Measurements from ENCODE around the gene EPHB1.

DNA sequence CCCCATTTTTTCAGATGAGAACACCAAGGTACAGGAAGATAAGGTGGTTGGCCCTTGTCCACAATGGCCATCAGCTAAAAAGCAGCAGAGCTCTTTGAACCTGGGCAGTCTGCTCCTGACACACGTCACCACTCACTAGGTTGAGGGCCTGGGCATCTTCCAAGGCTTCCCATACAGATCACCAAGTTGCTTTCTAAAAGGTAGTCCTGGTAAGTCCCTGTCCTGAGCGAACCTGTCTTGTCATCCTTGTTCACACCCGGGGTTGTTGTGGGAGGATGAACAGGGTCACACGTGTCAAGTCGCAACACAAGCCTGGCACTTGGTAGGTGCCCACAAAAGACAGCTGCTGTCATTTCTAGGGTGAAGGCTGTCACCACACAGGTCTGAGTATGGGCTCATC lies 260.4 kb downstream of the EPHB1 start:
- TF ChIP-seq, protein P1, sequence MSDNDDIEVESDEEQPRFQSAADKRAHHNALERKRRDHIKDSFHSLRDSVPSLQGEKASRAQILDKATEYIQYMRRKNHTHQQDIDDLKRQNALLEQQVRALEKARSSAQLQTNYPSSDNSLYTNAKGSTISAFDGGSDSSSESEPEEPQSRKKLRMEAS (IDR thresholded peaks at IDR 0.05; ENCODE audit: low read depth) = no peak
- no peak for TF ChIP-seq SMC3 (IDR thresholded peaks at IDR 0.05; ENCODE audit: low read depth, low read length)
- TF ChIP-seq, protein P2, sequence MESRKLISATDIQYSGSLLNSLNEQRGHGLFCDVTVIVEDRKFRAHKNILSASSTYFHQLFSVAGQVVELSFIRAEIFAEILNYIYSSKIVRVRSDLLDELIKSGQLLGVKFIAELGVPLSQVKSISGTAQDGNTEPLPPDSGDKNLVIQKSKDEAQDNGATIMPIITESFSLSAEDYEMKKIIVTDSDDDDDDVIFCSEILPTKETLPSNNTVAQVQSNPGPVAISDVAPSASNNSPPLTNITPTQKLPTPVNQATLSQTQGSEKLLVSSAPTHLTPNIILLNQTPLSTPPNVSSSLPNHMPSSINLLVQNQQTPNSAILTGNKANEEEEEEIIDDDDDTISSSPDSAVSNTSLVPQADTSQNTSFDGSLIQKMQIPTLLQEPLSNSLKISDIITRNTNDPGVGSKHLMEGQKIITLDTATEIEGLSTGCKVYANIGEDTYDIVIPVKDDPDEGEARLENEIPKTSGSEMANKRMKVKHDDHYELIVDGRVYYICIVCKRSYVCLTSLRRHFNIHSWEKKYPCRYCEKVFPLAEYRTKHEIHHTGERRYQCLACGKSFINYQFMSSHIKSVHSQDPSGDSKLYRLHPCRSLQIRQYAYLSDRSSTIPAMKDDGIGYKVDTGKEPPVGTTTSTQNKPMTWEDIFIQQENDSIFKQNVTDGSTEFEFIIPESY (IDR thresholded peaks at IDR 0.05; ENCODE audit: borderline replicate concordance, low read depth) = no peak
- no peak for TF ChIP-seq MEF2A (IDR thresholded peaks at IDR 0.05; ENCODE audit: borderline replicate concordance, low read depth)
- TF ChIP-seq, protein P3, sequence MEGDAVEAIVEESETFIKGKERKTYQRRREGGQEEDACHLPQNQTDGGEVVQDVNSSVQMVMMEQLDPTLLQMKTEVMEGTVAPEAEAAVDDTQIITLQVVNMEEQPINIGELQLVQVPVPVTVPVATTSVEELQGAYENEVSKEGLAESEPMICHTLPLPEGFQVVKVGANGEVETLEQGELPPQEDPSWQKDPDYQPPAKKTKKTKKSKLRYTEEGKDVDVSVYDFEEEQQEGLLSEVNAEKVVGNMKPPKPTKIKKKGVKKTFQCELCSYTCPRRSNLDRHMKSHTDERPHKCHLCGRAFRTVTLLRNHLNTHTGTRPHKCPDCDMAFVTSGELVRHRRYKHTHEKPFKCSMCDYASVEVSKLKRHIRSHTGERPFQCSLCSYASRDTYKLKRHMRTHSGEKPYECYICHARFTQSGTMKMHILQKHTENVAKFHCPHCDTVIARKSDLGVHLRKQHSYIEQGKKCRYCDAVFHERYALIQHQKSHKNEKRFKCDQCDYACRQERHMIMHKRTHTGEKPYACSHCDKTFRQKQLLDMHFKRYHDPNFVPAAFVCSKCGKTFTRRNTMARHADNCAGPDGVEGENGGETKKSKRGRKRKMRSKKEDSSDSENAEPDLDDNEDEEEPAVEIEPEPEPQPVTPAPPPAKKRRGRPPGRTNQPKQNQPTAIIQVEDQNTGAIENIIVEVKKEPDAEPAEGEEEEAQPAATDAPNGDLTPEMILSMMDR (IDR thresholded peaks at IDR 0.05) = no peak
- TF ChIP-seq, protein P4, sequence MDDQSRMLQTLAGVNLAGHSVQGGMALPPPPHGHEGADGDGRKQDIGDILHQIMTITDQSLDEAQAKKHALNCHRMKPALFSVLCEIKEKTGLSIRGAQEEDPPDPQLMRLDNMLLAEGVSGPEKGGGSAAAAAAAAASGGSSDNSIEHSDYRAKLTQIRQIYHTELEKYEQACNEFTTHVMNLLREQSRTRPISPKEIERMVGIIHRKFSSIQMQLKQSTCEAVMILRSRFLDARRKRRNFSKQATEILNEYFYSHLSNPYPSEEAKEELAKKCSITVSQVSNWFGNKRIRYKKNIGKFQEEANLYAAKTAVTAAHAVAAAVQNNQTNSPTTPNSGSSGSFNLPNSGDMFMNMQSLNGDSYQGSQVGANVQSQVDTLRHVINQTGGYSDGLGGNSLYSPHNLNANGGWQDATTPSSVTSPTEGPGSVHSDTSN (IDR thresholded peaks at IDR 0.05) = no peak
- TF ChIP-seq GABPA (IDR thresholded peaks at IDR 0.05; ENCODE audit: low read depth) = no peak
- no peak for TF ChIP-seq POLR2AphosphoS5 (IDR thresholded peaks at IDR 0.05; ENCODE audit: low read depth, low read length)
